HG03469 (cell line): ENCODE data around the gene GATD1.

Experiments used
- ATAC-seq: cut with Tn5 transposase; IDR thresholded peaks from one replicate; pipeline ENCODE4 v1.9.1; 2021; ENCODE audit warnings: mild to moderate bottlenecking, moderate library complexity, moderate number of reproducible peaks; ENCODE audit not compliant: unreplicated experiment

Gene GATD1

DNA sequence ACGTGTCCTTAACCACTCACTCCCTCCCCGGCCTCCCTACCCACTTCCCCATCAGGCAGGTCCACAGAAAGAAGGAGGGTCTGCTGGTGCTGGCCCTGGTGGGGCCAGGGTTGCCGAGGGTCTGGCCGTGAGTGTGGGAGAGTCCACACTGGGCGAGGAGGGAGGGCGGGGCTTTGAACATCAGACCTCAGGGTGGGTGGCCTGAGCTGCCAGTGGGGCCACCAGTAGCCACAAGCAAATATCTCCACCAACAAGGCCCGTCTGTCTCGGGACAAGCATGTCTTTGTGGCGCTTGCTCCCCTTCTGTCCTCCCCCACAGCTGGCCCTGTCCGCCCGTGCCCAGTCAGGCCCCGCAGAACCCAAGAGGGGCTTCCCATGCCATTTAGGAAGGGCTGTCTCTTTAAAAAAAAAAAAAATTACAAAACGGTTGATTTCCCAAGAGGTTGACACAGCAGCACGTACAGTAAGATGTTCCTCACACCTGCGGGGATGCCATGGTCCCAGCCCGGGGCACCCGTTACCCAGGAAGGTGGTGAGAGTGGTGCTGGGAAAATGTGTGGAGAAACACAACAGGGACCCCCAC, 47.7 kb downstream of the GATD1 start:
- no peak for ATAC-seq

DNA sequence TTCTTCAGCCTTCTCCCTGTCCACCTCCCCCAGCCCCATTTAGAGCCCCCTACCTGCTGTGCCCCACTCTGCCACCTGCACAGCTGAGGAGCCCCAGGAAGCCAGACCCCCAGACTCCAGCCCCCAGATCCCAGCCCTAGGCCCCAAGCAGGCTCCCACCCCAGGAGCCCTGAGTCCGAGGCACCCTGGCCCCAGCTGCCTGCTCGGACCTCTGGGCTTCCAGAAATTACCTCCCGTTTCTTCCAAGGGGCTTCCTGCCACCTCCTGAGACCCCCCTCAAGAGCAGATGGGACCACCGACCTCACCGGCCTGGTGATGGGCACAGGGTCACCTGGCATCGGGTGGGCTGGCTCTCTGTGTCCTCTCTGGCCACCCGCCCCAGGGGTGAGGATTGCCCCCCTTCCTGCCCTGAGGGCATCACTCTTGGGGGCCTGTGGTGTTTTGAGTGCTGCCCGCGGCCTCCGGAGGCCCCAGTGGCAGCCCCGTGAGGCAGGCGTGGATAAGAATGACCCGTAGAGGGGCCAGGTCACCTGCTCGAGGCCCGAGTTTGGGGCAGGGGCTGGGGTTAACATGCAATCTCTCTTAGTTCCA, 48.3 kb downstream of the GATD1 start:
- no peak for ATAC-seq

DNA sequence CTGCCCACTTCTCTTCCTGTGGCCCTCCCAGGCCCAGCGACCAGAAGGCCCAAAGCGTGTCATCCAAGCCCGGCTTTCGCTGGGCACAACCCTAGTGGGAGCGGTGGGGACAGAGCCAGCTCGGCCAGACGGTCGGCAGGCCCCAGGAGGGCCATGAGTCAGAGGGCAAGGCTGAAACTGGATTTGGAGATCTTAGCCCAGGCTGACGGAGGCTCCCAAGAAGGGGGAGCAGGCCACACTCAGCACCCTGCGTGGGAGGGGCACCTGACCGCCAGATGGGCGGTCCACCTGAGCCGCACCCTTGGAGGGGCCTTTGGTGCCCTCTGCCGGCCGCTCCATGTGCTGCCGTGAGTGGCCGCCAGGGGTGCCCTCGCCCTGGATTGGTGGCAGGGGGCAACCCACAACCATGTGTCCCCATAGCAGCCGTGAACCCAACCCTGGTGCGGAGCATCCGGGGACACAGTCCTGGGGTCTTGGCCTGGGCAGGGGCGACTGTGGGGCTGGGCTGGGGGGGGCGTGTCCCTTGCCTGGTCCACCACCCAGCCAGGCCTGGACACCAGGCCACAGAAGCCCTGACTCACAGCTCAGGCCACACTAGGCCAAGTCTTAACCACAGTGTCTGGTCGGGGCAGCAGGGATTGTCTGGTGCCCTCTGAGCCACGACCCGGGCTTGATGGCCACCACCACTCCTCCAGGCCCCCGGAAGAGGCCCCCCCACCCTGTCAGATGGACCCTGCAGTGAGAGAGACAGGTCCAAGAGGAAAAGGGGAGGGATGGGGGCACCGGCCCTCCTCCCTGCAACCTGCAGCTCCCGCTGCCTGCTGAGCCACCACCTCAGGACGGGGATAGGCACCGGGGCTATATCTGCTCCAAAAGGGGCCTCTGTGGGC, 49.2 kb downstream of the GATD1 start:
- no peak for ATAC-seq

DNA sequence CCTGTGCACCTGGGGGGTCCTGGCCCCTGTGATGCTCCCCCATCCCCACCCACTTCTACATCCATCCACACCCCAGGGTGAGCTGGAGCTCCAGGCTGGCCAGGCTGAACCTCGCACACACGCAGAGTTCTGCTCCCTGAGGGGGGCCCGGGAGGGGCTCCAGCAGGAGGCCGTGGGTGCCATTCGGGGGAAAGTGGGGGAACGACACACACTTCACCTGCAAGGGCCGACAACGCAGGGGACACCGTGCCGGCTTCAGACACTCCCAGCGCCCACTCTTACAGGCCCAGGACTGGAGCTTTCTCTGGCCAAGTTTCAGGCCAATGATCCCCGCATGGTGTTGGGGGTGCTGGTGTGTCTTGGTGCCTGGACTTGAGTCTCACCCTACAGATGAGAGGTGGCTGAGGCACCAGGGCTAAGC, 50.0 kb downstream of the GATD1 start:
- ATAC-seq, result no peak

DNA sequence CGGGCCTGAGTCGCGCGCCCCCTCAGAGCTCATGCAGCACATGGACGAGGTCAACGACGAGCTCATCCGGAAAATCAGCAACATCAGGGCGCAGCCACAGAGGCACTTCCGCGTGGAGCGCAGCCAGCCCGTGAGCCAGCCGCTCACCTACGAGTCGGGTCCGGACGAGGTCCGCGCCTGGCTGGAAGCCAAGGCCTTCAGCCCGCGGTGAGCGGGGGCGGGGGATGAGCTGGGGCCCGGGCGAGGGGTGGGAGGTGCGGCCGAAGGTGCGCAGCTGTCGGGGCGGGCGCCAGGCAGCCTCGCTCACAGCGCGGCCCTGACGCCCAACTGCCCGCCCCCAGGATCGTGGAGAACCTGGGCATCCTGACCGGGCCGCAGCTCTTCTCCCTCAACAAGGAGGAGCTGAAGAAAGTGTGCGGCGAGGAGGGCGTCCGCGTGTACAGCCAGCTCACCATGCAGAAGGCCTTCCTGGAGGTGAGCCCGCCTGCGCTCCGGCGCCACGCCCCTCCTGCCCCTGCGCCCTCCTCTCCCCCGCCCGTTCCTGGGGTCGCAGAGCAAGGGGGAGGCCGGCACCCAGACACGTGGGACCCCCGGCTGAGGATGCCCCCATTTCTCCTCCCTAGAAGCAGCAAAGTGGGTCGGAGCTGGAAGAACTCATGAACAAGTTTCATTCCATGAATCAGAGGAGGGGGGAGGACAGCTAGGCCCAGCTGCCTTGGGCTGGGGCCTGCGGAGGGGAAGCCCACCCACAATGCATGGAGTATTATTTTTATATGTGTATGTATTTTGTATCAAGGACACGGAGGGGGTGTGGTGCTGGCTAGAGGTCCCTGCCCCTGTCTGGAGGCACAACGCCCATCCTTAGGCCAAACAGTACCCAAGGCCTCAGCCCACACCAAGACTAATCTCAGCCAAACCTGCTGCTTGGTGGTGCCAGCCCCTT, 50.7 kb downstream of the GATD1 start:
- no peak for ATAC-seq

DNA sequence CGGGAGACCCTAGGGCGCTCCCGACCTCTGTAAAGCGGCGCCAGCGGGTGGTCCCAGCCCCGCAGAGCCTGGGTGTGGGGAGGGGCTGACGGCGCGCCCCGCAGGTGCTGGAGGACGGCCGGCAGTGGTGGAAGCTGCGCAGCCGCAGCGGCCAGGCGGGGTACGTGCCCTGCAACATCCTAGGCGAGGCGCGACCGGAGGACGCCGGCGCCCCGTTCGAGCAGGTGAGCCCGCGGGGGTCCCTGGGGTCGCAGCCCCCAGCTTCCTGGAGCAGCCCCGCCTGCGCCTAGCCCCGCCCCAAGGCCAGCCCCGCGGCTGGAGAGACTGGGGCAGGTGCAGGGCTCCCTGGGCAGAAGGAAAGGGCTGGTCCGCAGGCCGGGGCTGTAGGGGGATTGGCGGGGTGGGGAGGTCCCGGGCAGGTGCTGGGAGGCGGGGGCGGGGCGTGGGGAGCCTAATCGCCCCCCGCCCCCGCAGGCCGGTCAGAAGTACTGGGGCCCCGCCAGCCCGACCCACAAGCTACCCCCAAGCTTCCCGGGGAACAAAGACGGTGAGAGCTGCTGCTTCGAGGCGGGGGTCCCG, 51.6 kb downstream of the GATD1 start:
- no peak for ATAC-seq

DNA sequence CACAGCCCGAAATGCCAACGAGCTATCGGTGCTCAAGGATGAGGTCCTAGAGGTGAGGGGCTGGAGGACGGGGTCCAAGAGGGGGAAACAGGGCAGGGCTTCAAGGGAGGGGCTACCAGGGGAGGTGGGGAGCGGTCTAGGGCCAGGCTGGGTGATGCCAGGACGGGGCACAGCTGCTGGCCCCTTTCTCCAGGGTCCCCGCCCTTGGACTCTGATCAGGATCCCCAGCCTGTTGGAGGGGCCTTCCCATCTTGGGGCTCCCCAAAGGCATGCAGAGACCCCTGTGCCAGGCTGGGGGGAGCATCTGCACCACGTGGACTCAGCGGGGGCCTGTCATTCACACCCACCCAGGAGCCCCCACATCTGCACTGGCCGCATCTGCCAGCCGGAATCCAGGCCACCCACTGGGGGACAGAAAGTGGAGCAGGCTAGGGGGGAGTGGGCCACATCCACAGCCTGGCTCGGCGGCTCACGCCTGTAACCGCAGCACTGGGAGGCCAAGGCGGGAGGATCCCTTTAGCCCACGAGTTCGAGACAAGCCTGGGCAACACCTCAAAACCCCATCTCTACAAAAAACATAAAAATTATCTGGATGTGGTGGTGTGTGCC, 52.4 kb downstream of the GATD1 start:
- ATAC-seq, result no peak

DNA sequence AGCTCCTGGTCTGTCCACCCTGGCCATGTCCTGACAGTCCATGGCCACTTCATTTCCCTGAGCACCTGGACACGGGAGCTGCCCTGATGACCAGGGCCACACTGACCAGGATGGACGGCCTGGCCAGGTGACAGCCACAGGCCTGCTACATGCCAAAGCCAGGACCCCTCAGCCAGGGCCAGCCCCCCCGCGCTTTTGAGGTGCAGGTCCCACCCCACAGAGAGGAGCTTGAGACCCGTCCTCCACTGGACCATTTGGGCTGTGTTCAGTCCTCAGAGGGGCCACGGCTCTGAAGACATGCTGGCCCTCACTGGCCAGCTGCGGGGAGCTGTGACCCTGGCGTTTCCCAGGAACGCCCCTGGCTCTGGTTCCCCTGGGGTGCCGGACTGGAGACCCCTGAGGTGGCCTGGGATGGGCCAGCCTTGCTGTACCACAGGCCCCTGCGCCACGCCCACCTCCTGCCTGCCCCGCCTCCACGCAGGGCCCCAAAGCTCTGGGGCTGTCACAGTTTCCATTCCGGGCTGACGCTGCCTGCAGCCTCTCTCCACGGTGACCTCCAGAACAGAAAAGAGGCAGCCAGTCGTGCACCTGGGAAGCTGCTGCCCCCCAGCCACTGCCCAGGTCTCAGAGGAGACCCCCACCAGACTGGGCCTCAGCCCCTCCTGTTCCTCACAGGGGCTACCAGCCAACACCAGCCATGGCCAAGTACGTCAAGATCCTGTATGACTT, 53.1 kb downstream of the GATD1 start:
- no peak for ATAC-seq

DNA sequence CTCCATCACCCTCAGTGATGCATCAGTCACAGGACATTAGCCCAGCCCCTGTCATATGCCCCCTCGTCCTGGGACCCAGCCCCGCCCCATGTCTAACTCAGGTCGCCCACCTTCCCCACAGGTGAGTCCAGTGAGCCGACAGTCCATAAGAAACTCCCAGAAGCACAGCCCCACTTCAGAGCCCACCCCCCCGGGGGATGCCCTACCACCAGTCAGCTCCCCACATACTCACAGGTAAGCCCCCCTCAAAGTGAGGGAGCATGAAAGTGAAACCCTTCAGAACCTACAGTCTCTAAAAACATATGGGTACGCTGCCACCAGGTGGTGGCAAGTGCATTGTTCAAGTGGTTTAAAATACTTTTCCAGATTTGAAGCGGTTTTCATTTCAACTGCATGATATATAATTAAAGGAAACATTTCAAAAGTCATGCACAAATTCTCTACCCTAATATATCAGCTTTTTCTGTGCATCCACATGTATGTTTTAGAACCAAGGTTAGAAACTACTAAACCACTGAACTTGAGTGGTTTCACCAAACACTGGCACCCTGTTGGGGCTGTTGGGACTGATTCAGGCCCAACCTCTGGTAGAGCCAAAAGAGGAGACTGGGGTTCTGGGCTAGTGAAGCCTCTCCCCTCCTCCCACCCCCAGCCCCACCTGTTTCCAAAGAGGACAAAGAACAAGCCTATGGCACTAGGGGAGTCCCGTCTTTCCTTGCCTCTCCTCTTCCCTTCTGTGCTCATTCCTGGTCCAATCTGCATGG, 54.0 kb downstream of the GATD1 start:
- no peak for ATAC-seq

DNA sequence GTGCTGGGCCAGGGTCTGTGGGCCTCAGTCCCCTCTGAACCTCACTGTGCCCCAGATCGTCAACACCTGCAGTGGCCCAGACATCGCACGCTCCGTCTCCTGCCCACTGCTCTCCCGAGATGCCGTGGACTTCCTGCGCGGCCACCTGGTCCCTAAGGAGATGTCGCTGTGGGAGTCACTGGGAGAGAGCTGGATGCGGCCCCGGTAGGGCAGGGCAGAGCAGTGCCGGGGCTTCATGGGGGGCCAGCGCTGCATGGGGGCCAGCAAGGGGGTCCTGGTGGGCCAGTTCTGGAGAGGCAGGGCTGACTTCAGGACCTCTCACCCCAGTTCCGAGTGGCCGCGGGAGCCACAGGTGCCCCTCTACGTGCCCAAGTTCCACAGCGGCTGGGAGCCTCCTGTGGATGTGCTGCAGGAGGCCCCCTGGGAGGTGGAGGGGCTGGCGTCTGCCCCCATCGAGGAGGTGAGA, 54.9 kb downstream of the GATD1 start:
- no peak for ATAC-seq

DNA sequence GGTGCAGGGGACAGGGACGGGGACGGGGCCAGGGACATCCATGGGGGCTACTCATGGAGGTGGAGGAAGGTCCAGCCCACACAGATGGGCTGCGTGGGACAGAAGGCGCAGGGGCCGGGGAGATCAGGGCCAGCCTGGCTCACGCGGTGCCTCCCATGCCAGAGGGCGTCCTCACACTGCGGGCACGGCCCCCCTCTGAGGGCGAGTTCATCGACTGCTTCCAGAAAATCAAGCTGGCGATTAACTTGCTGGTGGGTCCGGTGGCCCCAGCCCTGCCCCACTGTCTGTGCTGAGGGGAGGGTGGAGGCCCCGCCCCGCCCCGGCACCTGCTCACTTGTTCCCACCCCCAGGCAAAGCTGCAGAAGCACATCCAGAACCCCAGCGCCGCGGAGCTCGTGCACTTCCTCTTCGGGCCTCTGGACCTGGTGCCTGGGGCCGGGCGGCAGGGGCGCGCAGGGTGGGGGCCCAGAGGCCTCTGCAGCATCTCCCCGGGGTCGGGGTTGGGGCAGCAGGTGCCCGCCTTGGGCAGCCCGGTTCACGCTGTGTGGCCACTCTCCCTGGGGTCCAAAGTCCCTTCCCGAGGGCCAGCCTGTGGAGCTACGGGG, 55.4 kb downstream of the GATD1 start:
- no peak for ATAC-seq

DNA sequence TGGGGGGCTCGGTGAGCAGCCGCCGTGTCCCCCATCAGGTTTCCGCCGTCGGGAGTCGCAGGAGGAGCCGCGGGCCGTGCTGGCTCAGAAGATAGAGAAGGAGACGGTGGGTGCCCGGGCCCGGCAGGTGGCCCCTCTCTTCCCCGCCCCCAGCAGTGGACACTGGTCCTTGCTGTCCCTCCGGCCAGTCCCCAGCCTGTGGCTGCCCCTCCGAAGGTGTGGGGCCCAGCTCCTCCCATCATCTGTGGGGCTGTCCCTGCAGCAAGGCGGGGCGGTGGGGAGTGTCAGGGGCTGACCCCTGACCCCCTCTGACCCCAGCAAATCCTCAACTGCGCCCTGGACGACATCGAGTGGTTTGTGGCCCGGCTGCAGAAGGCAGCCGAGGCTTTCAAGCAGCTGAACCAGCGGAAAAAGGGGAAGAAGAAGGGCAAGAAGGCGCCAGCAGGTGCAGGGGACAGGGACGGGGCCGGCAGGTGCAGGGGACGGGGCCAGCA, 56.0 kb downstream of the GATD1 start:
- ATAC-seq, result no peak

DNA sequence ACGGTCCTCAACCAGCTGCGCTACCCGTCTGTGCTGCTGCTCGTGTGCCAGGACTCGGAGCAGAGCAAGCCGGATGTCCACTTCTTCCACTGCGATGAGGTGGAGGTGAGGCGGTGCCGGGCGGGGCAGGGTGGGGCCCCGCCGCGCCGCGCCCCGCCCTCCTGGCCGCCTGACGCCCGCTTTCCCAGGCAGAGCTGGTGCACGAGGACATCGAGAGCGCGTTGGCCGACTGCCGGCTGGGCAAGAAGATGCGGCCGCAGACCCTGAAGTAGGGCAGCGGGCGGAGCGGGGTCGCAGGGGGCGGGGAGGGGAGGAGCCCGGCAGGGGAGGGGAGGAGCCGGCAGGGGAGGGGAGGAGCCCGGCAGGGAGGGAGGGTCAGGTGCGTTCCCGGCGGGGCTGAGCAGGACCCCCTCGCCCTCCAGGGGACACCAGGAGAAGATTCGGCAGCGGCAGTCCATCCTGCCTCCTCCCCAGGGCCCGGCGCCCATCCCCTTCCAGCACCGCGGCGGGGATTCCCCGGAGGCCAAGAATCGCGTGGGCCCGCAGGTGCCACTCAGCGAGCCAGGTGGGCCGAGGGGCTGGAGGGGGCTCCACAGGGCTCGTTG, 56.5 kb downstream of the GATD1 start:
- no peak for ATAC-seq

DNA sequence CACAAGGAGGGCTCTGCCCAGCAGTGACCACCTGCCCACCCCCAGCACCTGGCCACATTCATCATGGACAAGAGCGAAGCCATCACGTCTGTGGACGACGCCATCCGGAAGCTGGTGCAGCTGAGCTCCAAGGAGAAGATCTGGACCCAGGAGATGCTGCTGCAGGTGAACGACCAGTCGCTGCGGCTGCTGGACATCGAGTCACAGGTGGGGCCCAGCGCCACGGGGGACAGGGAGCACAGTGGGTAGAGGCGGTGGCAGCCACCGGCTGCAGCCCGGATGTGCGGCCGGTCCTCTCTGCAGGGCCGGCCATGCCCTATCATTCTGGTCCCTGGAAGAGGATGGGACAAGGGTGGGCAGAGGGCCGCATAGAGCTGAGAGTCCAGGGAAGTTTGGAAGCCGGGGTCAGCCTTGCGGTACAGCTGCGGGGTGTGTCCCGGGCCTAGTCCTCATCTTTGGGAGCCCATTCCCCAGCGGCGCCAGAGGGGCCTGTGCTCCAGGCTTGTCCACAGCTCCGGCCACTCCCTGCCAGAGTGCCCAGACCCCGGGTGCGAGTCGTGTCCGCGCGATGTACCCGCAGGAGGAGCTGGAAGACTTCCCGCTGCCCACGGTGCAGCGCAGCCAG, 57.2 kb downstream of the GATD1 start:
- no peak for ATAC-seq

DNA sequence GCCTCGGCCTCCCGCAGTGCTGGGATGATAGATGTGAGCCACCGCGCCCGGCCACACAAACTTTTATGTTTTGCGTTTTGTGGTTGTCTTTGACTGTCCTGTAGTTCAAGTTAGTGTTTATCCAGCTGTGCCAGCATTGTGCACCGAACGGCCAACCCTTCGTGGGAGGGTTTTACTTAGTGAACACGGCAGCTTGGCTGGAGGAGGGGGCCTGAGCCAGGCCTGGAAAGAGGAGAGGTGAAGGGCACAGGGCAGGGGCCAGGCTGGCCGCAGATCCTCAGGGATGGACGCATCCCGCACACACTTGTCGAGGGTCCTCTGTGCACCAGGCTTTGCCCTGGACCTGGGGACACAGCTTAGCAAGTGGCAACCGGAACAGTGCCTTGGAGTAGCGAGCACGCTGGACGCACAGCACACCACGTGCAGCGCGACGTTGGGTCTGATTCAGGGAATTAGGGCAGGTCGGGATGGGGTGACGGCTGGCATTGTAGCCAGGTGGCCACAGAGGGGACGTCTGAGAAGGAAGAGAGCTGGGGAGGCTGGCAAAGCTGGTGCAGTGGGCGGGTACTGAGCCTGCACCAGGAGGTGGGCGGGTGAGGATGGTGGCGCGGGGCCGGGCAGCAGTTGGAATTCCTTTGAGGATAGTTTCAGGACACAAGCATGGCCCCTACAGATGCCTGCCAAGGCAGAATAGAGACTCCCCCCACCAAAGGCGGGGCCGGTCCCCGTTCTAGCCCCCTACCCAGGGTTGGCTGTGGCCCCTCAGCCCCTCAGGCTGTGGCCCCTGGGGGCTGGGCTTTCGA, 57.9 kb downstream of the GATD1 start:
- no peak for ATAC-seq
